Stimulated activated CD8-positive, alpha-beta memory T cell treated with anti-CD3 and anti-CD28 coated beads, Interleukin-7, amount 100 ng/mL, for 1 hour (primary cell): ENCODE measurements around the gene ZNF451.
A peak's percentile ranks its signal among the peaks of the same experiment; 100 is the strongest.
"Not testable (repeated sequence)": the region's sequence is repeated elsewhere in the genome, so short reads cannot be mapped to it uniquely, and the experiment has no call there.

Experiments
- DNase-seq, 2 donors: peaks; one replicate each; pipeline ENCODE4 v3.0.0-alpha.2; 2020; ENCODE audit warnings: low read depth in 2 of 2

ZNF451 gene, protein sequence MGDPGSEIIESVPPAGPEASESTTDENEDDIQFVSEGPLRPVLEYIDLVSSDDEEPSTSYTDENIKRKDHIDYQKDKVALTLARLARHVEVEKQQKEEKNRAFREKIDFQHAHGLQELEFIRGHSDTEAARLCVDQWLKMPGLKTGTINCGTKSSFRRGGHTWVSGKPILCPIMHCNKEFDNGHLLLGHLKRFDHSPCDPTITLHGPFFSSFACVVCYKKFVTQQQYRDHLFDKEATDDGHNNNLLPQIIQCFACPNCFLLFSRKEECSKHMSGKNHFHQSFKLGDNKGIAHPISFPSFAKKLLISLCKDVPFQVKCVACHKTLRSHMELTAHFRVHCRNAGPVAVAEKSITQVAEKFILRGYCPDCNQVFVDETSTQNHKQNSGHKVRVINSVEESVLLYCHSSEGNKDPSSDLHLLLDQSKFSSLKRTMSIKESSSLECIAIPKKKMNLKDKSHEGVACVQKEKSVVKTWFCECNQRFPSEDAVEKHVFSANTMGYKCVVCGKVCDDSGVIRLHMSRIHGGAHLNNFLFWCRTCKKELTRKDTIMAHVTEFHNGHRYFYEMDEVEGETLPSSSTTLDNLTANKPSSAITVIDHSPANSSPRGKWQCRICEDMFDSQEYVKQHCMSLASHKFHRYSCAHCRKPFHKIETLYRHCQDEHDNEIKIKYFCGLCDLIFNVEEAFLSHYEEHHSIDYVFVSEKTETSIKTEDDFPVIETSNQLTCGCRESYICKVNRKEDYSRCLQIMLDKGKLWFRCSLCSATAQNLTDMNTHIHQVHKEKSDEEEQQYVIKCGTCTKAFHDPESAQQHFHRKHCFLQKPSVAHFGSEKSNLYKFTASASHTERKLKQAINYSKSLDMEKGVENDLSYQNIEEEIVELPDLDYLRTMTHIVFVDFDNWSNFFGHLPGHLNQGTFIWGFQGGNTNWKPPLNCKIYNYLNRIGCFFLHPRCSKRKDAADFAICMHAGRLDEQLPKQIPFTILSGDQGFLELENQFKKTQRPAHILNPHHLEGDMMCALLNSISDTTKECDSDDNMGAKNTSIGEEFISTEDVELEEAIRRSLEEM

DNA sequence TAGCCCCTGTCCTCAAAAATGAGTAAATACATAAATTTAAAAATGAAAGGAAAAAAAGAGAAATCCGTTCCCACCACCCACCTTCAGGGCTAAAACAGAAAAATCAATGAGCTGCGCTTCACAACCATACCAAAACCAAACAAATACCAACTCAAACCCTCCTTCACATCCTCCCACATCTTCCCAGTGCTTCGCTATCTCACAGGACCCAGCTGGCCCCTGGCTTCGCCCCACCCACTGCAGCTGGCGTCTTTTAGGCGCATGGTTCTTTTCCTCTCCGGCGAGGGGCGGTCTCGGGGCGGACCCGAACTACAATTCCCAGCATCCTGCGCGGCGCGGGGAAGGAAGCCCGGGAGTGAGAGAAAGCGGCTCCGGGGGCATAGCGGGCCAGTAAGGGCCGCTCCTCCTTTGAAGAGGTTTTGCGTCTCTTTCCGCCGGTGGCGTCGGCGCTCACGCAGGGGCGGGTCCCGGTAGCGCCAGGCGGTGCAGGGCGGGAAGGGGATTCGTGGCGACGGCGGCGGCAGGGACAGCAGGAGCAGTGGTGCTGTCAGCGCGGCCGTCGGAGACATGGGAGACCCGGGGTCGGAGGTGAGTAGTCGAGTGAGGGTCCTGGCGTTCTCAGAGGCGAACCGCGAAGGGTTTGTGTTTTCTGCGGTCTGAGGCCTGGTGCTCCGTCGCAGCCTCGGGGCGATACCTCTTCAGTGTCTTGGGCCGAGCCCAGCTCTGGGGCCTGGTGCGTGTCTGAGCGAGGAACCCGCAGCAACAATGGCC is at the start of gene ZNF451:
ZNF451 (plus strand) TSS at position 502 of the 771 bp plus-strand sequence; CDS start at position 568, 66 bp downstream.
- peak; percentile 92 to 93 for DNase-seq

DNA sequence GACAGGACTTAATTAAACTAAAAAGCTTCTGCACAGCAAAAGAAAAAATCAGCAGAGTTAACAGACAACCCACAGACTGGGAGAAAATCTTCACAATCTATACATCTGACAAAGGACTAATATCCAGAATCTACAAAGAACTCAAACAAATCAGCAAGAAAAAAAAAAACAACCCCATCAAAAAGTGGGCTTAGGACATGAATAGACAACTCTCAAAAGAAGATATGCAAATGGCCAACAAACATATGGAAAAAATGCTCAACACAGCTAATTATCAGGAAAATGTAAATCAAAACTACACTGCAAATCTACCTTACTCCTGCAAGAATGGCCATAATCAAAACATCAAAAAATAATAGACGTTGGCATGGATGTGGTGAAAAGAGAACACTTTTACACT is 45.9 kb upstream of the ZNF451 start:
- DNase-seq = not testable (repeated sequence)

DNA sequence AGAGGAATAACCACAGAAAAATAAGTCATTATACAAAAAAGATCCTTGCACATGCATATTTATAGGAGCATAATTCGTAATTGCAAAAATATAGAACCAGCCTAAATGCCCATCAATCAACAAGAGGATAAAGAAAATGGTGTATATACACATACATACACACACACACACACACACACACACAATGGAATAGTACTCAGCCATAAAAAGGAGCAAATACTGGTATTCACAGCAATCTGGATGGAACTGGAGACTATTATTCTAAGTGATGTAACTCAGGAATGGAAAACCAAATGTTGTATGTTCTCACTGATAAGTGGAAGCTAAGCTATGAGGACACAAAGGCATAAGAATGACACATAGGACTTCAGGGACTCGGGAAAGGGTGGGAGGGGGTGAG is 45.4 kb upstream of the ZNF451 start:
- DNase-seq = no peak

DNA sequence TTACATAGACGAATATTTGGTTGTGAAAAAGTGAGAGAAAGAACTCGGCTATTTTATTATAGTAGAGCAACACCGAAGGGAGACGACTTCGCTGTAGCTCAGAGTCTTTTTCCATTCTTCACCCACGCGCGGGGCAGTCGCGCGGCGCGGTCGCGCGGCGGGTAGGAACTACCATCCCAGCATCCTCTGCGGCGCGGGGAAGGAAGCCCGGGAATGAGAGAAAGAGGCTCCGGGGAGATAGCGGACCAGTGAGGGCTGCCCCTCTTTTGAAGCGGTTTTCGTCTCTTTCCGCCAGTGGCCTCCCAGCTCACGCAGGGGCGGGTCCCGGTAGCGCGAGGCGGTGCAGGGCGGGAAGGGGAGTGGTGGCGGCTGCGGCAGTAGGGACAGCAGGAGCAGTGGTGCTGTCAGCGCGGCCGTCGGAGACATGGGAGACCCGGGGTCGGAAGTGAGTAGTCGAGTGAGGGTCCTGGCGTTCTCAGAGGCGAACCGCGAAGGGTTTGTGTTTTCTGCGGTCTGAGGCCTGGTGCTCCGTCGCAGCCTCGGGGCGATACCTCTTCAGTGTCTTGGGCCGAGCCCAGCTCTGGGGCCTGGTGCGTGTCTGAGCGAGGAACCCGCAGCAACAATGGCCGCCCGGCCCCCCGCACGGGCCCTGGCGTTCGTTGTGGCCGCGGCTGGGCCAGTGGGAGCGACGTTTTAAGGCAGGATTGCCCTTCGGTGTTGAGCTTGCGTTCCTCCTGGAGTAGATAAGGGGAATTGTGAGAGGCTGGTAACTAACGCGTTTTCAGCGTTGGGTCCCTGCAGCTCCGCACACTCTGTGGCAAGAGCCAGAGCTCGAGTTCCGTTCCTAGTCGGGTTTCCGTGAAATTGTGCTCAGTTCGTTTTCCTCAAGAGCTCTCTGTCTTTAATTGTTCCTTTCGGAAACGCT is 43.4 kb upstream of the ZNF451 start, which contains the start of gene KIAA1586:
KIAA1586 (plus strand) TSS at position 362 of the 925 bp plus-strand sequence; CDS start at position 425, 63 bp downstream.
- peak; percentile 48 to 49 for DNase-seq

GRCh38 chr6:57047257-57047585 is 42.8 kb upstream of the ZNF451 start:
- not testable (repeated sequence) for DNase-seq

DNA sequence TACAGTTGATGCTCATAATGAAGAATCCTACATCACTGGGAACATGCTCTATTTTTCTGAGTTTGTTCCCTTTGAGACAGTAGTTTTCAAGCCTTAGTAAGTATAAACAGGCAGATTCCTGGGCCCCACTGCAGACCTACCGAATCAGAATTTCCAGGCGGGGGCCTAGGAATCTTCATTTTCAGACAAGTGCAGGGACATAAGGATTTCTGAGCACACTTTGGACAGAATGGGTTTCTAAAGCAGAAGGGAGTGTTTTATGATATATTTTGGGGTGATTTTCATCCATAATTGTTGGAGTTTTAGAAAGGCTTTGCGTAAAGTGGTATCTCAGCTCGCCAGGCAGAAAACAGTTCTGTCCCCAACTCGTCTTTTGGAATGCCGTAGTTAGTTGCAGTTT is 42.1 kb upstream of the ZNF451 start:
- DNase-seq = not testable (repeated sequence)

GRCh38 chr6:57048577-57048976 is 41.4 kb upstream of the ZNF451 start:
- DNase-seq = no peak

DNA sequence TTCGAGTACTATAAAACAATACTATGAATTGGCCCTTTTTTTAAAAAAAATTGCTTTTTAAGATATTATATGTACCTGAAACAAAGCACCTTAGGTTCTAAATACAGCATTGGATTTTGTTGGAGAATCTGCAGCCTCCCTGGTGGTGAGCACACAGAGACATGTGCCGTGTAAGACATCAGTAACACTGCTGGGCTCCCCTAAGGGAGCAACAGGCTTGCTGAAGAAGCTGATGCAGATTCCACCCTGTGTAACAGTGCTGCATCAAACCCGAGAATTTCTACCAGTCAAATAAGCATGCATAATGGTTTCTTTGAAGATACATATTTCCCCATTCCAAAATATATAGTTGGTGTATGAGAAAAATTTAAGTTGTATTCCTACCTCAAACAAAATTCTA is 26.1 kb upstream of the ZNF451 start:
- no peak for DNase-seq

DNA sequence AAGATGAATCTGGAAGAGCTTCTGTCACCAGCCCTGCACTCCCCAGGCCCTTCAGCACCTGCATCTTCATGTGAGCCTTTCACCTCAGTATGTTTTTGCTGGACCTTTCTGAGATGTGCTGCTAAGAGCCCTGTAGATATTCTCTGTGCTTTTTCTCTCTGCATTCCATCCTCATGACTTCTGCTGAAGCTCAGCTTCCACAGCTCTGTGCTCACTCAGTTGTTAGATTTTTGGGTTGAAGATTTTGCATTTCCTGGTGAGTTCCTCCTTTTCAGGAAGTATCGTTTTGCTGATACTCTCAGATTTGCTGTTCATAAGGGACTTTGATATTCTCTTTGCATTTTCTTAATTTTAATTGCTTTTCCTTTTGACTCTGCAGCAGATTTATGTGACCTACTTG is 25.2 kb upstream of the ZNF451 start:
- DNase-seq = no peak

GRCh38 chr6:57068061-57068460 is 21.9 kb upstream of the ZNF451 start:
- DNase-seq = no peak

DNA sequence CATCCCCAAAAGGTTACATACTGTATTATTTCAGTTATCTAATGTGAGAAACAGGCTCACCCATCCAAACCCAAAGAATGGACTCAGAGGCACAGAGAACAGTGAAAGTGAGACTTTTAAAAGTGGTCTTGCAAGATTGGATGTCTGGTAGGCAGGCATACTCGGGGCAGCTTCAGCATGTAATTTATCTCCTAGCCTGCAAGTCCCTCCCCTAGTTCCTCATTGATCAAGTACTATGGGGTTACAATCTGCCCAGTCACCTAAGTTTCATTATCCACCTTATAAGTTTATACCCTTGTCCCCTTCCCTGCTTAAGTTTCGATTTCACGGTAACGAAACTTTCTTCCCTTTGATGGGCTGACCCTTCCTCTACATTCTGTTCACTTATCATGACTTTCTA is 20.8 kb upstream of the ZNF451 start:
- no peak for DNase-seq

DNA sequence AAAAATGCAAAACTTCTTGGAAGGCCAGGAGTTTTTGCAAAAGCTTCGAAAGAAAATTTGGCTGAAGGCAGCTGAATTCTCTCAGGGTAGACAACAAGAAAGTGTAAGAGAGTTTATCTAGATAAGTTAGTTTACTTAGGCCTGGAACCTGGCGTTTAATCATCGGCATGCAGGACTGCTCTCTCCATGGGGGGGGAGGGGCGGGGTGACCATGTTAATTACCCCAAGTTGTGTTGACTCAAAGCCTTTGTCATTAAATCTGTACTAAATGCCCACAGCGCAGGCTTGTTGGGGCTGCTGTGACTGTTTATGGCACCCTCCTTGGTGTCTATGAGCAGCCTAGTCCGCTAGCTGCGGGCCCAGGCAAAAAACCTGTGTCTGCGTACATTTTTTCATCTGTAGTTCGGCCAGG is 20.1 kb upstream of the ZNF451 start:
- DNase-seq = no peak

DNA sequence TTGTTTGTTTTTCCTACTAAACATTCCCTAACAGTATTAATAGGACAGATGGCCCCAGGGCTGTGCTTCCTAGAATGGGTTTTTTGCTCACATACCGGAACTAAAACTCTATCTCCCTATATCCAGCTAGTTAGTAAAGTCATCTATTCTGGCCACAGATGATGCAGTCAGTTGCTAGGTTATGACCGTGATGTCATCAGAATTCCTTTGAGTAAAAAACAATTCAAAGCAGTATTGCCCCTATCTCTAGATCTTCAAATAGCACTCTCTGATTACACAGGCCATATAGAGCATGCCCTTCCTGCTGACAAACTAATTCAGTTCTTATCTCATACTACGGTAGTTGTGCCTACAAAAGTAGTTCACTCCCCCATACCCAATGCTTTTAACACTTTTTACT is 17.9 kb upstream of the ZNF451 start:
- no peak for DNase-seq

GRCh38 chr6:57074383-57074782 is 15.6 kb upstream of the ZNF451 start:
- DNase-seq = no peak

- DNase-seq = no peak
Observed at GRCh38 chr6:57075092-57075491, 14.9 kb upstream of the ZNF451 start.

DNA sequence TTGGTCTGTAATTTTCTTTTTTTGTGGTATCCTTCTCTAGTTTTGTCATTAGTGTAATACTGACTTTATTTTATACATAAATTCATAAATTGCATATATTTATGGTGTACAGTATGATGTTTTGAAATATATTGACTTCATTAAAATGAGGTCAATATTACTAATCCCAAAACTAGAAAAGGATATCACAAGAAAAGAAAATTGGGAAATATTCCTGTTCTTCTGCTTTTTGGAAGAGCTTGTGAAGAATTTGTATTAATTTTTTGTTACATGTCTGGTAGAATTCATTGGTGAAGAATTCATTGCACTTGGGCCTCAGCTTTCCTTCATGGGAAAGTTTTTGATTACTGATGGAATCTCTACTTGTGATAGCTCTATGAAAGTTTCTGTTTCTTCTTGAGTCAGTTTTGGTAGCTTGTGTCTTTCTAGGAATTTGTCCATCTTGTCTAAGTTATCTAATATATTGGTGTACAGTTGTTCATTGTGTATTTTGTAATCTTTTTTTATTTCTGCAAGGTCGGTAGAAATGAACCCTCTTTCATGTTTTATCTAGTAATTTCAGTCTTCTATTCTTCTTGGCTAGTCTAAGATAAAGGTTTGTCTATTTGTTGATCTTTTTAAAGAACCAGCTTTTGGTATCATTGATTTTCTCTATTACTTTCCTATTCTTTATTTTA is 11.3 kb upstream of the ZNF451 start:
- no peak for DNase-seq

DNA sequence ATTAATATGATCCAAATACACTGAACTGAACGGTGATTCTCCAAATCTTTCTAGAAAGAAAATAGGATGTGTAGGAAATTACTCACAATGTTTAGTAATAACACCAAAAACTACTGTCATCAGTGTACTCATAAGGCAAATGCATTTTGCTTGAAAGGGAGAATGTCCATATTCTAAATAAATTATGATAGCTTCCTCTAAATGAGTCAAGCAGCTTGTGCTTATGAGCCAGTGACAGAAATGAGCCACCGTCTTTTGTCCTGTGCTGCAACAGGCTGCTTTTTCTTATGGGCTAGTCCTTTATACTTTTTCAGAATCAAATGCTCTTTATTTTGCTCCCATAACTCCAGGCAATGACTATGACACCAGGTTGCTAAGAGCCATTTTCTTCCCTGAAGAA is 4.5 kb upstream of the ZNF451 start:
- DNase-seq = no peak

DNA sequence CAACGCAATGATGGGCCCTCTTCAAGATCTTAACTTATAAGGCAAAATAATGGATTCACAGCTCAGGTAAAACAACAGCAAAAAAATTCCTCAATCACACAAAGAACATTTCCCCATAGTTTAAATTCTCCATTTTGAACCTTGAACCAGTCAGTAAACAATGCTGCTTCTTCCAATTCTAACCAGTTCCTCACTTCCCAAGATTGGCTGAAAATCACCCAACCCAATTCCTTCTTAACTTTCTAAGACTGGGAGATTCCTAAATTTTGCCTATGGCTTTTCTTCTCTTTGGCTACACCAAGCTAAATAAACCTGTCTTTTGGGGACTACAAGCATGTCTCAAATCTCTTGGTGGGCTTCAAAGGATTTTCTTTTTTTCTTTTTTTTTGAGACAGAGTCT is 3.1 kb upstream of the ZNF451 start:
- DNase-seq = no peak

DNA sequence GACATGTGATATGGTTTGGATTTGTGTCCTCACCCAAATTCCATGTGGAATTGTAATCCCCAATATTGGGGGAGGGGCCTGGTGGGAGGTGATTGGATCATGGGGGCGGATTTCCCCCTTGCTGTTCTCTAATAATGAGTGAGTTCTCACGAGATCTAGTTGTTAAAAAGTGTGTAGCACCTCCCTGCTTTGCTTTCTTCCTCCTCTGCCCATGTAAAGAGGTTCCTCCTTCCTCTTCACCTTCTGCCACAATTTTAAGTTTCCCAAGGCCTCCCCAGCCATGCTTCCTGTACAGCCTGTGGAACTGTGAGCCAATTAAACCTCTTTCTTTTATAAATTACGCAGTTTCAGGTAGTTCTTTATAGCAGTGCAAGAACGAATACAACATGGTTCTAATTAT is 2.1 kb upstream of the ZNF451 start:
- DNase-seq = no peak

GRCh38 chr6:57089265-57089664 is 723 bp upstream of the ZNF451 start:
- no peak for DNase-seq
